HAP-1 (cell line): ENCODE measurements around the gene ARPC3.
"Not testable (repeated sequence)": the region's sequence is repeated elsewhere in the genome, so short reads cannot be mapped to it uniquely, and the experiment has no call there.

Experiments used
- DNase-seq, 2 experiments: peaks; one replicate each; pipeline ENCODE4 v3.0.0-alpha.2; 2016 to 2020; ENCODE audit warnings: low spot score in 2 of 2
- H3K27me3 ChIP-seq: fragments of 250-450 bp; sonication (Bioruptor Pico); 2 replicates; pipeline ENCODE4 v1.5.1; 2020; ENCODE audit warnings: low read depth, mild to moderate bottlenecking, moderate library complexity
- H3K36me3 ChIP-seq: fragments of 250-450 bp; sonication (Bioruptor Pico); replicated peaks from 2 replicates; pipeline ENCODE4 v1.5.1; 2020; ENCODE audit warnings: mild to moderate bottlenecking
- H3K4me1 ChIP-seq: fragments of 250-450 bp; sonication (Bioruptor Pico); 2 replicates; pipeline ENCODE4 v1.5.1; 2020; ENCODE audit warnings: mild to moderate bottlenecking
- H3K4me3 ChIP-seq: fragments of 250-450 bp; sonication (Bioruptor Pico); 2 replicates; pipeline ENCODE4 v1.5.1; 2020; ENCODE audit warnings: mild to moderate bottlenecking, moderate library complexity
- H3K9me3 ChIP-seq: fragments of 250-450 bp; sonication (Bioruptor Pico); 2 replicates; pipeline ENCODE4 v1.5.1; 2020; ENCODE audit warnings: mild to moderate bottlenecking, moderate library complexity
- in situ Hi-C: fragments of 300-500 bp; cut with MboI; formaldehyde crosslinking; loops from 3 replicates; pipeline ENCODE4 v1.14.3; 2020; ENCODE audit warnings: low sequenced_read_pairs, inconsistent platforms, mixed read lengths

The ARPC3 gene

DNA sequence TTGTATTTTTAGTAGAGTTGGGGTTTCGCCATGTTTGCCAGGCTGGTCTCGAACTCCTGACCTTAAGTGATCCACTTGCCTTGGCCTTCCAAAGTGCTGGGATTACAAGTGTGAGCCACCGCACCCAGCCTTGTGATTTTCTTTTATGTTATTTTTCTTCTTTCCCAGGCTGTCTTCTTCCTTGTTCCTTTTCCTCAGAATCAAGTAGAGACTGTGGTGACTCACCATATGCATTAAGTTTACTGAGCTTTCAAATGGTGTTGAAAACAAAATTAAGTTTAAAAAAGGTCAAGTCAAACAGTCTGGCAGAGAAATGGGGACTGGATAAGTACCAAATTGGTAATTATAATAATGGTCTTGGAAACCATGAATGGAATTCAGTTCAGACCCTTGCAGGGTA, 5.7 kb downstream of the ARPC3 start:
- Histone ChIP-seq H3K36me3 (peaks cover 51% of the 10 kb centered on the region), H3K4me1 (peaks cover 6% of the 10 kb centered on the region)
- in situ Hi-C loops: no loop called here

GRCh38 chr12:110436231-110436630, 13.9 kb downstream of the ARPC3 start:
- H3K36me3 ChIP-seq: peaks cover 46% of the 10 kb centered on the region
- no peaks in the 10 kb centered on the region for H3K27me3 ChIP-seq
- H3K4me3 ChIP-seq: no peak overlapping the region
- no peak for DNase-seq
- no peaks in the 10 kb centered on the region for H3K9me3 ChIP-seq
- in situ Hi-C loops: no loop called here
- H3K4me1 ChIP-seq: no peaks in the 10 kb centered on the region

More for the DNA sequence above, 5.7 kb downstream of the ARPC3 start:
- Histone ChIP-seq H3K27me3 (no peaks in the 10 kb centered on the region), H3K4me3 (no peak overlapping the region), H3K9me3 (no peaks in the 10 kb centered on the region)
- no peak for DNase-seq

DNA sequence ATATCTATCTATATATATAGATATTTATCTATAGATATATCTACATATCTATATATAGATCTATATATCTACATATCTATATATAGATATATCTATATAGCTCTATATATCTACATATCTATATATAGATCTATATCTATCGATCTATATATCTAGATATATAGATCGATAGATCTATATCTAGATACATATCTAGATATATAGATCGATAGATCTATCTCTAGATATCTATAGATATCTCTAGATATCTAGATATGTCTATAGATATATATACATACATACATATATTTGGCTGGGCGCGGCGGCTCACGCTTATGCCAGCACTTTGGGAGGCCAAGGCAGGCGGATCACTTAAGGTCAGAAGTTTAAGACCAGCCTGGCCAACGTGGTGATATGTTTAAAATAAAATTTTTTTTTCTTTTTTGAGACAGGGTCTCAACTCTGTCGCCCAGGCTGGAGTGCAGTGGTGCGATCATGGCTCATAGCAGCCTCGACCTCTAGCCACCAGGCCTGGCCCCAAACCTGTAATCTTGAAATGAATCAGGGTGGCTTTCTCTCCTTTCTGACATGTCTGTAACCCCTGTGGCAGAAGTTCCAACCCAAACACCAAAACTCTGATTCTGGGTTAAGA, 18.1 kb downstream of the ARPC3 start:
- in situ Hi-C loops: no loop called here
- peak overlapping the region; percentile 41 for H3K4me3 ChIP-seq
- no peak for DNase-seq
- peaks cover 16% of the 10 kb centered on the region for H3K36me3 ChIP-seq
- H3K27me3 ChIP-seq: no peaks in the 10 kb centered on the region
- H3K4me1 ChIP-seq: no peaks in the 10 kb centered on the region
- H3K9me3 ChIP-seq: no peaks in the 10 kb centered on the region

GRCh38 chr12:110429676-110430075, 20.5 kb downstream of the ARPC3 start:
- DNase-seq, H3K4me1 ChIP-seq, H3K36me3 ChIP-seq, H3K4me3 ChIP-seq, H3K9me3 ChIP-seq, H3K27me3 ChIP-seq: not testable (repeated sequence)
- in situ Hi-C loops: loop anchor here (10.0 kb wide), 1 partner anchor 325 kb away; no protein-coding TSS in a partner anchor

DNA sequence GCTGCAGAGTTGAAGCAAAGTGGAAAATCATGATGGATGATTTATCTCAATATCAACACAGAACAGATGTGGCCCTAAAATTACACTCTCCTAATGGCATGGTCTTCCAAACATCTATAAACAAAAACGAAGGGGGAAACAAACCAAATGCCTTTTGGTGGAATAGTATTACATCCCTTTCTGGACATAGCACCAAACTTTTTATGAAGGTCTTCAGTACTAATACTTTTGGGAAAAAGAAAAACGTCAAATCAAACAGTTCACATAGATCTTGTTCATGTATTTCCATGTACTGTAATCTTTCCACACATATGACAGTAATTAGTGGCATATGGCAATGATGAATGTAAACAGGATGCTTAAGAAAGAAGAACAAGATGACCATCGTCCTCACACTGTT, 23.7 kb downstream of the ARPC3 start:
- in situ Hi-C loops: loop anchor here (10.0 kb wide), 1 partner anchor 322 kb away; no protein-coding TSS in a partner anchor

DNA sequence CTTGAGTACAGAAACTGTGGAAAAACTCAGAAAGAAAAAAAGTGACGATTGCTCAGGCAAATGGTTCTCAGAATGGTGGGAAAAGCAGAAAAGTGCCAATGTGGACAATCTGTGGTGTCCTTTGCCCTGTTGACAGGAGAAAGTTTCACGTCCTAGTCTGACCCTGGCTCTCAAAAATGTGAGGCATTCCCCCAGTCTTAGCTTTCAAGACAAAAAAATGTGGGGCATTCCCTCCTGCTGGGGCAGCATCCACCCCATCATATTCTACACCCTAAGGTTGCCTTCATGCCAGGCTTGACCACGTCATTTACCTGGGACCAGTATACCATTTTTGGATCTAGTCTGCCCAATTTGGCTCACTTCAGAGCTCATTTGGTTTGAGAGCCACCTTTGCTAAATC, 25.9 kb downstream of the ARPC3 start:
- H3K36me3 ChIP-seq: no peaks in the 10 kb centered on the region
- DNase-seq: no peak
- H3K9me3 ChIP-seq: no peaks in the 10 kb centered on the region
- in situ Hi-C loops: loop anchor here (10.0 kb wide), 1 partner anchor 319 kb away; no protein-coding TSS in a partner anchor
- no peak overlapping the region for H3K4me3 ChIP-seq
- no peaks in the 10 kb centered on the region for H3K27me3 ChIP-seq
- H3K4me1 ChIP-seq: no peaks in the 10 kb centered on the region; the same call in 1 of the 2 replicates

More for the DNA sequence above, 23.7 kb downstream of the ARPC3 start:
- Histone ChIP-seq H3K4me3 (no peak overlapping the region), H3K27me3 (no peaks in the 10 kb centered on the region), H3K4me1 (no peaks in the 10 kb centered on the region; the same call in 1 of the 2 replicates), H3K36me3 (no peaks in the 10 kb centered on the region), H3K9me3 (no peaks in the 10 kb centered on the region)
- no peak for DNase-seq

- no peak for DNase-seq
- Histone ChIP-seq H3K27me3 (no peaks in the 10 kb centered on the region), H3K9me3 (no peaks in the 10 kb centered on the region), H3K4me3 (no peak overlapping the region), H3K36me3 (no peaks in the 10 kb centered on the region), H3K4me1 (no peaks in the 10 kb centered on the region; the same call in 1 of the 2 replicates)
- in situ Hi-C loops: loop anchor here (10.0 kb wide), 1 partner anchor 317 kb away; no protein-coding TSS in a partner anchor
These were observed 28.4 kb downstream of the ARPC3 start for GRCh38 chr12:110421701-110422100.

DNA sequence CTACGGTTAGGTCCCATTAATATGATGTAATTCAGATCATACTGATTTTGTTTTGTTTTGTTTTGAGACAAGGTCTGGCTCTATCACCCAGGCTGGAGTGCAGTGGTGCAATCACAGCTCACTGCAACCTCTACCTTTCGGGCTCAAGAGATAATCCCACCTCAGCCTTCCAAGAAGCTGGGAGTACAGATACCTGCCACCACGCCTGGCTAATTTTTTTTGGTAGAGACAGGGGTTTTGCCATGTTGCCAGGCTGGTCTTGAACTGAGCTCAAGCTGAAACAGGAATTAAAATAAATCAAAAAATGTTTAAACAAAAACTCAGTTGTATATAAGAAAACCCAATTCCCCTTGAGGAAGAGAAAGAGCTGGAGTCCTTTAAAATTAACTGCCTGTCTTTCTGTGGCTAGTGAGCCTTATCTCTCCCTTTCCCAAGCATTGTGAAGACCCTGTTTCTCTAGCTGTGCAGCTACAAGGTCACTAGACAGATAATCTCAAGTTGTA, 28.9 kb downstream of the ARPC3 start:
- DNase-seq: no peak
- no peaks in the 10 kb centered on the region for H3K36me3 ChIP-seq
- H3K4me3 ChIP-seq: no peak overlapping the region
- no peaks in the 10 kb centered on the region; the same call in 1 of the 2 replicates for H3K4me1 ChIP-seq
- H3K9me3 ChIP-seq: no peaks in the 10 kb centered on the region
- in situ Hi-C loops: loop anchor here (10.0 kb wide), 1 partner anchor 316 kb away; no protein-coding TSS in a partner anchor
- H3K27me3 ChIP-seq: no peaks in the 10 kb centered on the region

DNA sequence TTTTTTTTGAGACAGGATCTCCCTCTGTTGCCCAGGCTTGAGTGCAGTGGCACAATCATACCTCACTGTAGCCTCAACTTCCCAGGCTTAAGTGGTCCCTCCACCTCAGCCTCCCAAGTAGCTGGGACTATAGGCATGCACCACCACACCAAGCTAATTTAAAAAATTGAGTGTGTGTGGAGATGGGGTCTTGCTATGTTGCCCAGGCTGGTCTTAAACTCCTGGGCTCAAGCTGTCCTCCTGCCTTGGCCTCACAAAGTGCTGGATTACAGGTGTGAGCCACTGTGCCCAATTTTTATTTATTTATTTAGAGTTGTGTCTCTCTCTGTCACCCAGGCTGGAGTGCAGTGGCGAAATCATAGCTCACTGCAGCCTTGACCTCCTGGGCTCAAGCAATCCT, 29.5 kb downstream of the ARPC3 start:
- H3K4me1 ChIP-seq, H3K36me3 ChIP-seq, H3K4me3 ChIP-seq, H3K9me3 ChIP-seq, DNase-seq, H3K27me3 ChIP-seq: not testable (repeated sequence)
- in situ Hi-C loops: loop anchor here (10.0 kb wide), 1 partner anchor 316 kb away; no protein-coding TSS in a partner anchor

DNA sequence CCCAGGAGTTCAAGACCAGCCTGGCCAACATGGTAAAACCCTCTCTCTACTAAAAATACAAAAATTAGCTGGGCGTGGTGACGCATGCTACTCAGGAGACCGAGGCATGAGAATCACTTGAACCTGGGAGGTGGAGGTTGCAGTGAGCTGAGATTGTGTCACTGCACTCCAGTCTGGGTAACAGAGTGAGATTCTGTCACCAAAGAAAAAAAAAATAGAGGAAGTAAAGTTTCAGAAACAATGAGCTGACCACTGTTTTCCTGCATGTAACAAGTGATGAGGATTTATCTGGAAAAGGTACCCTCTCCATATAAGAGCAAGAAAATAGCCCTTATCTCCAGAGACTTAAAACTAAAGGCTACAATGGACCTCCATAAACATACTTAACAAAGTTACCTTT, 33.0 kb downstream of the ARPC3 start:
- DNase-seq, H3K4me3 ChIP-seq, H3K36me3 ChIP-seq, H3K27me3 ChIP-seq, in situ Hi-C loops, H3K9me3 ChIP-seq, H3K4me1 ChIP-seq: not testable (repeated sequence)

GRCh38 chr12:110410086-110410485, 40.1 kb downstream of the ARPC3 start:
- in situ Hi-C loops, H3K4me1 ChIP-seq, H3K36me3 ChIP-seq, DNase-seq, H3K27me3 ChIP-seq, H3K4me3 ChIP-seq, H3K9me3 ChIP-seq: not testable (repeated sequence)

DNA sequence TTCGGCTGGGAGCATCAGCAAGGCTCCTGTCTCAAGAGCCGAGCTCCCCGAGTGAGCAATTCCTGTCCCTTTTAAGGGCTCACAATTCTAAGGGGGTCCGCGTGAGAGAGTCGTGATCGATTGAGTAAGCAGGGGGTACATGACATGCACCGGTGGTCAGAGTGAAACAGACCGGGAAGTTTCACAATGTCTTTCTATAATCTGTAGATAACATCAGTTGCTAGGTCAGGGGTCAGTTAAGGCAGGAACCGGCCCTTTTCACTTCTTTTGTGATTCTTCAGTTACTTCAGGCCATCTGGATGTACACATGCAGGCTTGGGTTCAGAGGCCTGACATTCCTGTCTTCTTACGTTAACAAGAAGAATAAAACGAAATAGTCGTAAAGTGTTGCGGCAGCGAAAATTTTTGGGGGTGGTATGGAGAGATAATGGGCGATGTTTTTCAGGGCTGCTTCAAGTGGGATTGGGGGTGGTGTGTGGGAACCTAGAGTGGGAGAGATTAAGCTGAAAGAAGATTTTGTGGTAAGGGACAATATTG, 44.9 kb downstream of the ARPC3 start:
- H3K4me3 ChIP-seq, DNase-seq, H3K9me3 ChIP-seq, H3K27me3 ChIP-seq, in situ Hi-C loops: not testable (repeated sequence)
- H3K36me3 ChIP-seq: peaks cover 18% of the 10 kb centered on the region
- H3K4me1 ChIP-seq: peaks cover 17% of the 10 kb centered on the region

GRCh38 chr12:110403976-110404682, 46.0 kb downstream of the ARPC3 start:
- Histone ChIP-seq H3K9me3 (no peaks in the 10 kb centered on the region), H3K4me3 (peak overlapping the region; percentile 89), H3K4me1 (peaks cover 17% of the 10 kb centered on the region), H3K27me3 (no peaks in the 10 kb centered on the region), H3K36me3 (peaks cover 21% of the 10 kb centered on the region)
- peak; percentile 59 to 86 for DNase-seq
- in situ Hi-C loops: no loop called here
